ENCODE measurements around the gene SMC4.

SMC4 gene

DNA sequence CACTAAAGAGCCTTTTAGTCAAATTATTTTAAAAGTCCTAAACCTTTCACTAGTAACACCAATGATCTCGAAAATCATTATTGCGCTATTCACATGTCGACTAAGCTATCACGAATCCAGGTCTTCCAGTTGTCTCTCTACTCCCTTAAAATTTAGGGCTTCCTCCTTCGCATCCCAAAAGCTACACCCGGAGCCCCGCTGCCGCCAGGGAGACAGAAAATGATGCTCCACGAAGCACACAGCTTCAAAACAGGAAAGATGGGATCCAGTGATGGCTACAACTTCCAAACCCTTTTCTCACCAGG lies 678 bp upstream of the SMC4 start:
- DNase-seq = no peak

GRCh38 chr3:160400030-160400701 lies 716 bp downstream of the SMC4 start:
- peak; percentile 42 to 60 for DNase-seq

GRCh38 chr3:160400702-160401150 lies 1.3 kb downstream of the SMC4 start:
- peak in 1 of 2 experiments; percentile 52 for DNase-seq

GRCh38 chr3:160401291-160402095 lies 2.0 kb downstream of the SMC4 start:
- peak in 1 of 2 experiments; percentile 43 for DNase-seq

DNA sequence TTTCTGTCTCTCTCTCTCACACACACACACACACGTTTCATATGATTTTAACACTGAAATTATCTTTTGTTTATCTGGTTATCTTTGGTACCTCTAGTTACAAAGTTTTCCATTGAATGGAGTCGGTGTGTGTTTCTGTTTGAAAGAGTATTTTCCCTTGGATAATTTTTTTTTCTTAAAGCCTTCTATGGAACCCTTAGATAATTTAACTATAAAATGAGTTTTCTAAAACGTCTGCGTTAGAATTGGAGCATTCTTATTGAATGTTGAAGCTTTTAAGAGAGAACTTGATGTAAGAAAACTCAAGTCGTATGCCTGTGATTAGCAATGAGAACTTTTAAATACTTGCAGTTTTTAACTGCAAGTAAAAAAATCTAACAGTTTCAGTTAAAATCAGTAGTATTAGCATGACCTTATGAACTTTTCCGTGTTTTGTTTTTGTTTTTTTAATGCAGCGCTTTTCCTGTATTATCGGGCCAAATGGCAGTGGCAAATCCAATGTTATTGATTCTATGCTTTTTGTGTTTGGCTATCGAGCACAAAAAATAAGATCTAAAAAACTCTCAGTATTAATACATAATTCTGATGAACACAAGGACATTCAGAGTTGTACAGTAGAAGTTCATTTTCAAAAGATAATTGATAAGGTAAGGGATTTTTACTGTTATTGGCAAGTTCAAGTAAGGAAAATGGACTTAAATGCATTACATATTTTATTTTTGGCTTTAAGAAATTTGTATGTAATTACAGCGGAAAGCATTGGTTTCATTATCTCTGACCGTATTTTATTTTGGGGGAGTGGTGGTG lies 3.0 kb downstream of the SMC4 start:
- DNase-seq = no peak

- DNase-seq = no peak
Observed at GRCh38 chr3:160403028-160403545, 3.6 kb downstream of the SMC4 start.

DNA sequence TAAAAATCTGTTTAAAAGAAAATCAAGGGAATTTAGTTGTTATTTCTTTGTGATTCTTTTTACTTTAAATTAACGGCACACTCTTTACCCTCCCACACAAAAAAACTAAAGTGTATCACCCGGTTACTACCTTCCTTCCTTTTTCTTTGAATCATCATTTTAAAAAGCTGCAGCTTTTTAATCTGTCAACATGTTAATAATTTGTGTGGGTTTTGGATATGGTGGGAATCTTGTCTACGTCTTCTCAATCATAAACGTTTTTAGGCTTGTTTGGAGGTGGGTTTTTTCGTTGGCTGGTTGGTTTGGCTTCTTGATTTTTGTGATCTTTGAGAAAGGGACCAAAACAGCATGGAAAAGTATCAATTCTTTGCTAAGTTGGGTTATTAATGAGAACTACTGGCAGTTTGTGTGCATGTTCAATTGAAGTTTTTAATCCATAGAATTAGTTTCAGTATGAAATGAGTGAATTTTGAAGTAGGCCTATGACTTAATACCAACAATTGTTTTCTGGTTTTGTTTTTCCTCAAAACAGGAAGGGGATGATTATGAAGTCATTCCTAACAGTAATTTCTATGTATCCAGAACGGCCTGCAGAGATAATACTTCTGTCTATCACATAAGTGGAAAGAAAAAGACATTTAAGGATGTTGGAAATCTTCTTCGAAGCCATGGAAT lies 4.5 kb downstream of the SMC4 start:
- DNase-seq = no peak

DNA sequence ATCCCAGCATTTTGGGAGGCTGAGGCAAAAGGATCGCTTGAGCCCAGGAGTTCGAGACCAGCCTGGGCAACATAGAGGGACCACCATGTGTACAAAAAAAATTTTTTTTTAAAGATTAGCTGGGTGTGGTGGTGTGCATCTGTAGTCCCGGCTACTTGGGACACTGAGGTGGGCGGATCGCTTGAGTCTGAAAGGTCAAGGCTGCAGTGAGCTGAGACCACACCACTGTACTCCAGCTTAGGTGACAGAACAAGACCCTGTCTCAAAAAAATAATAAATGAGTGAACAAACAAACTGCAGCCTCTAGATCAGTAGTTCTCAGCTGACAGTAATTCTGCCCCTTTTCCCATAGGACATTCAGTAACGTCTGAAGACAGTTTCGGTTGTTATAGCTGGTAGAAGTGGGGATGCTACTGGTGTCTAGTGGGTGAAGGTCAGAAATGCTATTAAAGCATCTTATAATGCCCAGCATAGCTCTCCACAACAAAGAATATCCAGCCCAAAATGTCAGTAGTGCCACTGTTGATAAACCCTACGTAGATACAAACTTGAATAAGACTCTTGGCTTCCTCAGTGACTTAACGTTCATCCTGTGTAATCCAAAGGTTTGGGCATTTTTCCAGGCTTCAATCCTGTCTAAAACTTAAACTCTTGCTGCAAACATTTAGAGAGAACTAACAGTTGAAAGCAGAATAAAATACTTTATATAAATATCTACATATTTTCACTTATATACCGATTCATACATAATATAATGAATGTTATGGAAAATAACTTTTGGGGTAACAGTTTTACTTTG lies 10.6 kb downstream of the SMC4 start:
- no peak for DNase-seq

DNA sequence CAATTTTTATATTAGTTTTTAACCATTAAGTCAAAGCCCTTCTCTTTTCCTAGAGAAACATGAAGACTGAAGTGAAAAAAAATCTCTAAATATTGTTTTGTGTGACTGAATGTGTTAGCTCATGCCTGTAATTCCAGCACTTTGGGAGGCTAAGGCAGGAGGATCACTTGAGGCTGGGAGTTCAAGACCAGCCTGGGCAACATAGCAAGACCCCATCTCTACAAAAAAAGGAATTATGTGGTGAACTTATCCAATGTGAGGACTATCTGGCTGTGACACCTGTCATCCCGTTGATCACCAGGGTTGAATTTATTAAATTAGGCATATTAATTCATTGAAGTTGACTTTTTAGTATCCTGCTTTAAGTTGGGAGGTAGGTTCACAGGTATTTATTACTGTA lies 13.0 kb downstream of the SMC4 start:
- DNase-seq = no peak

- peak; percentile 79 to 80 for DNase-seq
Observed at GRCh38 chr3:160413613-160414248, 14.3 kb downstream of the SMC4 start.

DNA sequence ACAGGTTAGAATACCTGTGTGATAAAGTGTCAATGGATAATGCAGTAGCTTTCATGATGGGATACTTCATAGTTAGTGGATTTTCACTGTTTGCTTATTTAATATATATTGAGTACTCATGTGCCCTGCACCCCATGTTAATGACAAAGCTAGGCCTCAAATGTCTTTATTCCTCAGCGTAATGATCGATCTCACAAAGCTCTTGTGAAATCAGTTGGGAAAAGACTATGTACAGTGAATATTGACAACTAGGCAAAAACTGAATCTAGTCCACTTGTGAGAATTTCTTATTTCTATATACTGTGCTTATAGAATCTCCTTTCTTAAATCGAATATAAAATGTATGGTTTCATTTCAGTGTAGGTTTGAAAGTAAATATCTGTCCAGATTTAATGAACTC lies 17.9 kb downstream of the SMC4 start:
- DNase-seq = no peak

- no peak for DNase-seq
Observed at GRCh38 chr3:160427832-160428424, 28.5 kb downstream of the SMC4 start.

- DNase-seq = no peak
Observed at GRCh38 chr3:160434071-160434470, 34.6 kb downstream of the SMC4 start.

DNA sequence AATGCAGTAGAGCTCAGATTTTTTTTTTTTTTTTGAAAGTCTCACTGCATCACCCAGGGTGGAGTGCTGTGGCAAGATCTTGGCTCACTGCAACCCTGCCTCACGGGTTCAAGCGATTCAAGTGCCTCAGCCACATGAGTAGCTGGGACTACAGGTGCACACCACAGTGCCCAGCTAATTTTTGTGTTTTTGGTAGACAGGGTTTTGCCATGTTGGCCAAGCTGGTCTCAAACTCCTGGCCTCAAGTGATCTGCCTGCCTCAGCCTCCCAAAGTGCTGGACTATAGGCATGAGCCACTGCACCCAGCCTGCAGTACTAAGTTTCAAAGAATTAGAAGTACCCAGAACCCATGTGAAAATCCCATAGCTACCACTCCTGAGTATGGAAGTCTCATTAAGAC lies 35.6 kb downstream of the SMC4 start:
- no peak for DNase-seq

DNA sequence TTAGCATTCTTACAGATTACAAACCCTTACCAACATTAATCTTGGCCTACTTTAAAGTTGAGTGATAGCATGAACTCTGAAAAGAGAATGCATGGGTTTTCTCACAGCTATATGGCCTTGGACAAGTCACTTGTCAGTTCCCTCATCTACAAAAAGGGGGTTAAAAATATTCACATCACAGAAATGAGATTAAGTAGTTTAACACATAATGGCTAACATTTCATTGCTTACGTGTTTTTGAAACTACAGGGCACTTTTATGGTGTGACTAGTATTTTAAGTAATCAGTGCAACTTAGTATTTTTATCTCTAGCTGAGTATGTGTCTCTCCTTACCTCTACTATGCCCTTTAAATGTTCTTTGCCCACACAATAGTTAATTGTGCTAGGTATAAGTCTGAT lies 36.3 kb downstream of the SMC4 start:
- DNase-seq = no peak

DNA sequence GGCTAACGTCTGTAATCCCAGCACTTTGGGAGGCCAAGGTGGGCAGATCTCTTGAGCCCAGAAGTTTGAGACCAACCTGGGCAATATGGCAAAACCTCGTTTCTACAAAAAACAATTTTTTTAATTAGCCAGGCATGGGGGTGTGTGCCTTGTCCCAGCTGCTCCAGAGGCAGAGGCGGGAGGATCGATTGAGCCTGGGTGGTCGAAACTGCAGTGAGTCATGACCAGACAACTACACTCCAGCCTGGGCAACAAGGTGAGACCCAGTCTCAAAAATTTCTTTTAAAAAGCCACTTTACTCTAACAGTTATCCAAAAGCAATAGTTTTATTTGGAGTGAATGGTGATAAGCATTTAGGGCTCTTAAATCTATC lies 37.6 kb downstream of the SMC4 start:
- no peak for DNase-seq

DNA sequence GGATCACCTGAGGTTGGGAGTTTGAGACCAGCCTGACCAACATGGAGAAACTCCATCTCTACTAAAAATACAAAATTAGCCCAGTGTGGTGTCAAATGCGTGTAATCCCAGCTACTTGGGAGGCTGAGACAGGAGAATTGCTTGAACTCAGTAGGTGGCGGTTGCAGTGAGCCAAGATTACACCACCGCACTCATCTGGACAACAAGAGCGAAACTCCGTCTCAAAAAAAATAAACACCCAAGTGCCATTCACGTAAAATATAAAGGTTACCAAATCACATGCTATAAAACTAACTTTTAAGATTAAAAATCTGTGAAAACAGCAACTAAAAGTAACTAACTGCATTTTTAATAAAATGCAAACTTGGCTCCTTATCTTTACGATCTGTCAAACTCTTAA lies 41.2 kb downstream of the SMC4 start:
- DNase-seq = no peak

DNA sequence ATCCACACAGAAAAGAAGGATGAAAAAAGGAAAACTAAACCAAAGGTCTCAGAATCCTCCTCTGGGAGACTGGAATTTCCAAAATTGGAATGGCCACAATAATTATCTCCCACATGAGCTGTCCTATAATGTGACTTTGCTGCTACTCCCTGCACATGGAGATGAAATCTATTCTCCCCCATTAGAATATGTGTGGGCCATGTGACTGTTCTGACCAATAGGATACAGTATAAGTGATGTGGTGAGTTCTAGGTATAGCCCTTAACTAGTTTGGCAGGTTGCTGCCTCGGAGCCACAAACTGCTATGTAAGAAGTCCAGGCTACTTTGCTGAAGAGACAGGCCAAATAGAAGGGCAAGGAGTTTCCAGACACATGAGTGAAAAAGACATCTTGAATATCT lies 45.0 kb downstream of the SMC4 start:
- DNase-seq = no peak

- DNase-seq = no peak
Observed at GRCh38 chr3:160445854-160446253, 46.4 kb downstream of the SMC4 start.

DNA sequence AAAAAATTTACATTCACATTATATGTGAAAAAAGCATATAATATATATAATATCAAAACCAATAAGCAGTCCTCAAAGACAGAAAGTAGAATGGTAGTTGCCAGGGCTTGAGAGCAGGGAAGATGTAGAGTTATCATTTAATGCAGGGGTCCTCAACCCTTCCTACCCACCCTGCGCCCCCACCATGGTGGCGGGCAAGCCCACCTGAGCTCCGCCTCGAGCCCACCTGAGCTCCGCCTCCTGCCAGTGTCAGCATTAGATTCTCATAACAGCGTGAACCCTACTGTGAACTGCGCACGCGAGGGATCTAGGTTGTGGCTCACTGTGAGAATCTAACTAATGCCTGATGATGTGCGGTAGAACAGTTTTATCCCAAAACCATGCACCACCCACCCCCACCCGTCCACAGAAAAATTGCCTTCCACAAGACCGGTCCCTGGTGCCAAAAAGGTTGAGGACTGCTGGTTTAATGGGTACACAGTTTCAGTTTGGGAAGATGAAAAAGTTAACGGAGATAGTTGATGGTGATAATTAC lies 47.1 kb downstream of the SMC4 start:
- DNase-seq = no peak

- no peak for DNase-seq
Observed at GRCh38 chr3:160447544-160447943, 48.1 kb downstream of the SMC4 start.
